OCI-LY1 (cell line): ENCODE measurements around the gene NRTN.

Experiments used
- EZH2 ChIP-seq: fragments of 200-600 bp; sonication (generic), shearing (Covaris generic); IDR thresholded peaks from 2 replicates; pipeline ENCODE4 v1.8.0; 2017; ENCODE audit warnings: borderline replicate concordance, mixed run types, mild to moderate bottlenecking, antibody characterized with exemption, low read length, moderate library complexity, mixed read lengths
- TF ChIP-seq, protein P1 (sequence below): fragments of 200-600 bp; sonication (generic), shearing (Covaris generic); IDR thresholded peaks from 2 replicates; pipeline ENCODE4 v1.5.1; 2017; ENCODE audit warnings: mild to moderate bottlenecking, antibody characterized with exemption, low read length, moderate library complexity, mixed read lengths

DNA sequence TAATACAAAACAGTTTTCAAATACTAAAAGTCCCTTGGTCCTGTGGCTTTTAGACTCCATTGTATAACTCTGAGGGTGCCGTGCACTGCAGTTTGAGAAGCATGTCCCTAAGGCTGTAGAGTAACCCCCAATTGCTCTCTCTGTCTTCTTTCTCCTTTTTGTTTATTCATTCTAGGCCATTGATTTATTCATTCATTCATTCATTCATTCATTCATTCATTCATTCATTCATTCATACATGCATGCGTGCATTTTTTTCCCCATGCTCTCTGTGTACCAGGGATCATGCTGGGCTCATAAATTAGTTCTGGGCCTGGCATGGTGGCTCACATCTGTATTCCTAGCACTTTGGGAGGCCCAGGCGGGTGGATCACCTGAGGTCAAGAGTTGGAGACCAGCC is 39.6 kb upstream of the NRTN start:
- TF ChIP-seq, protein P1, sequence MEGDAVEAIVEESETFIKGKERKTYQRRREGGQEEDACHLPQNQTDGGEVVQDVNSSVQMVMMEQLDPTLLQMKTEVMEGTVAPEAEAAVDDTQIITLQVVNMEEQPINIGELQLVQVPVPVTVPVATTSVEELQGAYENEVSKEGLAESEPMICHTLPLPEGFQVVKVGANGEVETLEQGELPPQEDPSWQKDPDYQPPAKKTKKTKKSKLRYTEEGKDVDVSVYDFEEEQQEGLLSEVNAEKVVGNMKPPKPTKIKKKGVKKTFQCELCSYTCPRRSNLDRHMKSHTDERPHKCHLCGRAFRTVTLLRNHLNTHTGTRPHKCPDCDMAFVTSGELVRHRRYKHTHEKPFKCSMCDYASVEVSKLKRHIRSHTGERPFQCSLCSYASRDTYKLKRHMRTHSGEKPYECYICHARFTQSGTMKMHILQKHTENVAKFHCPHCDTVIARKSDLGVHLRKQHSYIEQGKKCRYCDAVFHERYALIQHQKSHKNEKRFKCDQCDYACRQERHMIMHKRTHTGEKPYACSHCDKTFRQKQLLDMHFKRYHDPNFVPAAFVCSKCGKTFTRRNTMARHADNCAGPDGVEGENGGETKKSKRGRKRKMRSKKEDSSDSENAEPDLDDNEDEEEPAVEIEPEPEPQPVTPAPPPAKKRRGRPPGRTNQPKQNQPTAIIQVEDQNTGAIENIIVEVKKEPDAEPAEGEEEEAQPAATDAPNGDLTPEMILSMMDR: no peak
- no peak for TF ChIP-seq EZH2
